Activated naive CD8-positive, alpha-beta T cell (primary cell): Measurements from ENCODE around the gene RGPD5.
"Not testable (repeated sequence)": the region's sequence is repeated elsewhere in the genome, so short reads cannot be mapped to it uniquely, and the experiment has no call there.

Experiments used
- H3K27ac Mint-ChIP-seq: one replicate; pipeline ENCODE4 v1.8.0; 2021; ENCODE audit warnings: mixed read lengths
- H3K27me3 Mint-ChIP-seq: one replicate; pipeline ENCODE4 v1.8.0; 2021; ENCODE audit warnings: mixed read lengths
- H3K36me3 Mint-ChIP-seq: one replicate; pipeline ENCODE4 v1.8.0; 2021; ENCODE audit warnings: mixed read lengths
- H3K4me1 Mint-ChIP-seq: one replicate; pipeline ENCODE4 v1.8.0; 2021; ENCODE audit warnings: low read depth, mixed read lengths
- H3K4me3 Mint-ChIP-seq: one replicate; pipeline ENCODE4 v1.8.0; 2021; ENCODE audit warnings: mild to moderate bottlenecking, mixed read lengths
- H3K9me3 Mint-ChIP-seq: one replicate; pipeline ENCODE4 v1.8.0; 2021; ENCODE audit warnings: low read depth, mixed read lengths

Gene RGPD5

DNA sequence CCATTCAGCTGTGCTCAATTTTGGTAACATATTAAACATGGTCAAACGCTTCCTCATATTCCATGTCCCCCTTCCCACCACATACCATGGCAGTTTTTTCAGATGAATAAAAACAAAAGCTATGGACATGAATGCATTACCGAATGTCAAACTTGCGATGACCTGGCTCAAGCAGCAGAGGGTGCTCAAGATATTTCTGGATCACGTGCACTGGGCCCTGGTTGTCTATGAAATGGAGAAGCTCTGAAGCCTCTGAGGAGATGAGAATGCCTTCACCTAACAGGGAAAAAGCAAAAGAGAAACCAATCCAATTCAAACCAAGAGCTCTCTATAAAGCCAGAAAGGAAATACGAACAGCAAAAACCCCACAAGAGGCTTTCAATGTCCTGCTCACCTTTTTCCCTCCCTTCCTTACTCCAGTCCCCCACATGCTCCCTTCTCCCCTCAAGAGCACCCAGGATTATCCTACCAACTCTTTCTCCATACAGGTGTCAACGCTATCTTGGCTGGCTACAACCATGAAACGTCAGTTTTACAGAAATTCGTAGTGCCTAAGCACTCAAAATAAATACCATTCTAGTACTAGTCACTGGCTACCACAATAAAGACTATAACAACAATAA, 77.1 kb downstream of the RGPD5 start:
- not testable (repeated sequence) for H3K36me3 Mint-ChIP-seq

DNA sequence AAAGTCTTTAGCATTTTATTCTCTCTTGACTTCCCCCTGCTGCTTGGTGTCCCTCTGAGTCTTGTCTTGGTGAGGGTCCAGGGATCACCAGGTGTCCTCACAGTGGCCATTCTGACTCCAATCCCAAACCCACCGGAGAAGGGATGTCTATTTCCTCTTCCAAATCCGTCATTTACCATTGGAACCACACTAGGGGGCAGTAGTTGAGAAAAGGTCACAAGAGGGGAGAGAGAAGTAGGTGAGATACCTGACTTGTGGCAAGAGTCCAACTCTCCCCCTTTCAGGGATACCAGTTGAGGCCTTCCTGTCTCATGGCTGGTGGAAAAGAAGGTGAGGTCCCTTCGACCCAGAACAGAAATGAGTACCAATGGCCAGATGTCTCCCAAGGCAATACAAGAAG, 82.5 kb downstream of the RGPD5 start:
- not testable (repeated sequence) for H3K27ac Mint-ChIP-seq, H3K36me3 Mint-ChIP-seq, H3K27me3 Mint-ChIP-seq, H3K9me3 Mint-ChIP-seq, H3K4me3 Mint-ChIP-seq, H3K4me1 Mint-ChIP-seq

More for the DNA sequence above, 77.1 kb downstream of the RGPD5 start:
- H3K4me3 Mint-ChIP-seq, H3K9me3 Mint-ChIP-seq, H3K4me1 Mint-ChIP-seq, H3K27me3 Mint-ChIP-seq, H3K27ac Mint-ChIP-seq: not testable (repeated sequence)

DNA sequence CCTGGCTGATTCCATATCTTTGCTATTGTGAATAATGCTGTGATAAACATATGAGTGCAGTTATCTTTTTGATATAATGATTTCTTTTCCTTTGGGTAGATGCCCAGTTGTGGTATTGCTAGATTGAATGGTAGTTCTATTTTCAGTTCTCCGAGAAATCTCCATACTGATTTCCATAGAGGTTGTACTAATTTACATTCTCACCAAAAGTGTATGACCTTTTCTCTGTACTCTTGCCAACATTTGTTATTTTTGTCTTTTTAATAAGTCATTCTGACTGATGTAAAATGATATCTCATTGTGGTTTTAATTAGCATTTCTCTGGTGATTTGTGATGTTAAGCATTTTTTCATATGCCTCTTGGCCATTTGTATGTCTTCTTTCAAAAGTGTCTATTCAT, 88.0 kb downstream of the RGPD5 start:
- H3K27ac Mint-ChIP-seq, H3K9me3 Mint-ChIP-seq, H3K27me3 Mint-ChIP-seq, H3K4me3 Mint-ChIP-seq, H3K36me3 Mint-ChIP-seq, H3K4me1 Mint-ChIP-seq: not testable (repeated sequence)

DNA sequence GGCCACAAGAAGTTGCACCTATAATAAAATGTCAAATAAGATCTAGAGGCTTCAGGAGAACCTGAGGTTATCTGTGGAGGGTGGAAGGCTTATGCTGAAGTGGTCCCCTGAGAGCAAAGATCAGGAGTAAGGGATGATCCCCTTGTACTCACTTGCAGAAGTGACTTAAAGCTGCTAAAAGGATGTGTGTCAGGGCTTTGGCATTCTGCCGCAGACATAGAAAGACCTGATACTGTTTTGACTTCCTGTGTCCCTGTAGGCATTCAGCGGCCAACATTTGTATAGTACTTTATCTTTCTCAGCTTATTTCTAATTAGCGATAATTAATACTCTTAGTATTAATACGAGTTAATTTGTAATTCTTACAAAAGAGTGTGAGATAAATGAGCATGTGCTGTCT, 94.3 kb downstream of the RGPD5 start:
- H3K36me3 Mint-ChIP-seq, H3K4me1 Mint-ChIP-seq, H3K9me3 Mint-ChIP-seq, H3K27ac Mint-ChIP-seq, H3K27me3 Mint-ChIP-seq, H3K4me3 Mint-ChIP-seq: not testable (repeated sequence)

DNA sequence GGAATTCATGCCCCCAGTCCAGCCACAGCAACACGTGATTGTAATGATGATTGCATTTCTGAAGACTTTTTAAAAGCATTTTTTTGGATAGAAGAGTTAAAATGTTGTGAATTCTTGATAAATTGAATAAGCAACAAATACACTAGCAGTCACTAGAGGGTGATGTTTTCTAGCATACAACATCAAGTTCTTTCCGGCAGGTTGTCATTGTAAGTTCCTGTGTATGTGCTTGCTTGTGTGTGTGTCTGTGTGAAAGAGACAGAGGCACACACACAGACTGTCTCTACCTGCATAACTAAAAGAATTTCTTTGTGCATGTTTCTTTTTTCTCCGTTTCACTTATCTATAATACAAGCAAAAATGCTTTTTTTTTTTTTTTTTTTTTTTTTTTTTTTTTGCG, 95.8 kb downstream of the RGPD5 start:
- H3K9me3 Mint-ChIP-seq, H3K27ac Mint-ChIP-seq, H3K4me1 Mint-ChIP-seq, H3K36me3 Mint-ChIP-seq, H3K4me3 Mint-ChIP-seq, H3K27me3 Mint-ChIP-seq: not testable (repeated sequence)

DNA sequence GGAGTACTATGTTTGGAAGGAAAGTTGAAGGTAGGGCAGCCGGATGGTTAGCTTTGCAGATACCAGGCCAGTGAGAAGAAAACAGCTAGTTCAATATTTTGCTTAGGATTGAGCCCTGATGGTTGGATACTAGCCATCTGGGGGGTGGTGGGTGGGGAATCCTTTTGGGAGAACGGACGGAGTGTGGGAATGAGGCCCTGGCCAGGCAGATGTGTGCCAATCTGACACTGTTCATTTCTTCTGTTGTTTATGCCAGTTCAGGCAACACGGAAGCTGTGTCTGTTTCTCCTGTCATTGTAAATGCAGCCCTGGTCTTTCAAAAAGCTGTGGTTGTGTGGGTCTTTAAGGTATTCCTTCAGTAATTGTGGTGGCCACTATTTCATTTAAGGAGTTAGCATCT, 96.9 kb downstream of the RGPD5 start:
- H3K4me3 Mint-ChIP-seq, H3K4me1 Mint-ChIP-seq, H3K27ac Mint-ChIP-seq, H3K27me3 Mint-ChIP-seq, H3K9me3 Mint-ChIP-seq, H3K36me3 Mint-ChIP-seq: not testable (repeated sequence)

DNA sequence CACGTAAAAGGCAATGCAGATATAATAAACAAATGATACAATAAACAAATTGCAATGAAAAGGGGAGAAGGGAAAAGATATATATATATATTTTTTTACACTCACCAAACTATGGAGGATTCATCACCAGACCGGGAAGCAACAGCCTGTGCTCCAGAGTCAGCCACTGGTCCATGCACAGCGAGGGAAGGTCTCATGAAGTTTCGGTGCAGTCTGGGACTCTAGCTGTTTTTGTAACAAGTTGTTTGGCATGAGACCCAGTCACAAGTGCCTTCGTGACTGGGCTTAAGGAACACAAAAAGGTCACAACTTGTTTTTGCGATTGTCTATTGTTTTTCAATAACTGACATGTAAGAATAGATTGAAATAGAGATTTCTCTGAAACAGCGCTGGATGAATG, 99.6 kb downstream of the RGPD5 start:
- not testable (repeated sequence) for H3K4me3 Mint-ChIP-seq, H3K27me3 Mint-ChIP-seq, H3K4me1 Mint-ChIP-seq, H3K36me3 Mint-ChIP-seq, H3K9me3 Mint-ChIP-seq, H3K27ac Mint-ChIP-seq

DNA sequence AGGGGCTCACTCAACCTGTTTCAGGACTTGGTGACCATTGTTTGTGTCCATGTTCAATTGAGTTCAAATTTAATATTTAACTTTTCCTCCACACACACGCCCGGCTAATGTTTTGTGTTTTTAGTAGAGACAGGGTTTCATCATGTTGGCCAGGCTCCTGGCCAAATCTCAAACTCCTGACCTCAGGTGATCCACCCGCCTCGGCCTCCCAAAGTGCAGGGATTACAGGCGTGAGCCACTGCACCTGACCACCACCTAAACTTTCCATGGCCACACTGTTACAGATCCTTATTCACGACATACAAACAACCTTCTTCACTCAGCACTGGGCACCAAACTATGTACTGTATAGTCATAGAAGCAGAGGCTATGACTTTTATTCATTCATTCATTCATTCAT, 100.0 kb downstream of the RGPD5 start:
- H3K4me1 Mint-ChIP-seq, H3K4me3 Mint-ChIP-seq, H3K27me3 Mint-ChIP-seq, H3K27ac Mint-ChIP-seq, H3K36me3 Mint-ChIP-seq, H3K9me3 Mint-ChIP-seq: not testable (repeated sequence)

DNA sequence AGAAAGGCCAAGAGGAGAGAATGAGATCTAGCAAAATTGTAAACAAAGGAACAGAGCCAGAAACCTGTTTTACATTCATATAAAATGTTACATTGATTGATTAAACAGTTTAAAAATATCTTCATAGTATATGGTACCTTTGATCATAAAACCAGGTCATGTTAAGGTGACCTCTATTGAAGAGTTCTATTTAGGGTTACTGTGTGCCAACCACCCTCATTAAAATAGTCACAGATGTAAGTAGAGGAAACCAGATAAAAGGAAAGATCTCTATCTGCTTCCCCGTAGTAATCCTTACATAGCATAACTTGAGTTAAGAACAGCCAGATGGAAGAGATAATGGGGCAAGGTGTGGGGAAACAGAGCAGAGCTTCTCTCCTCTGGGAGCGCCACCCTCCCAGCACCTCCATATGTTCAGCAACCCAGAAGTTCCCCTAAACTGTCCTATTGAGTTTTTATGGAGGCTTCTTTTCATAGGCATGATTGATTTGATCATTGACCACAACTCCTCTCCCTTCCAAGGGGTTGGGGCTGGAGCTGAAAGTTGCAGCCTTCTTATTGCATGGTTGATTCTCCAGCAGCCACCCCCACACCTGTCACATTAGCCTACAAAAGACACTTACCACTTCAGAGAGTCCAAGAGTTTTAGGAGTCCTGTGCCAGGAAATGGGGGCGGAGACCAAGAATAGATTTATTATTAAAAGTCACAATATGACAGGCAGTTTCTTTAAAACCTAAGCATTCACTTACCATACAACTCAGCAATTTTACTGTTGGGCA, 101.2 kb downstream of the RGPD5 start:
- not testable (repeated sequence) for H3K36me3 Mint-ChIP-seq, H3K9me3 Mint-ChIP-seq, H3K4me3 Mint-ChIP-seq, H3K27ac Mint-ChIP-seq, H3K27me3 Mint-ChIP-seq, H3K4me1 Mint-ChIP-seq

DNA sequence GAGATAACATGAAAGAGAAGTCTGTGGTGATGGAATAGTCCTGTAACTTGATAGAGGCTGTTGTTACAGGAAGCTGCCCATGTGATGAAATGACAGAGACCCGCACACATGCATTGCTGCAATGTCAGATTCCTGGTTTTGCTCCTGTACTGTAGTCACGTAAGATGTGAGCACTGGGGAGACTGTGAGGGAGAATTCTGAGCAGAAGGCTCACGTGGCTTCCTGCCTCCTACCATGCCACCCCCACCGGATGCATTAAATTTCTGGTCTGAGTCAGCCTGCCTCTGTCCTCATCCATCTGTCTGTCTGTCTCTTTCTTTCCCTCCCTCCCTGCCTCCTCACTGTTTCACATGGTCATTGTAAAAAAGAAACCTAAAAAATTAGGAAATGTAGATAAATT, 102.1 kb downstream of the RGPD5 start:
- H3K27me3 Mint-ChIP-seq, H3K4me3 Mint-ChIP-seq, H3K9me3 Mint-ChIP-seq, H3K27ac Mint-ChIP-seq, H3K4me1 Mint-ChIP-seq, H3K36me3 Mint-ChIP-seq: not testable (repeated sequence)

DNA sequence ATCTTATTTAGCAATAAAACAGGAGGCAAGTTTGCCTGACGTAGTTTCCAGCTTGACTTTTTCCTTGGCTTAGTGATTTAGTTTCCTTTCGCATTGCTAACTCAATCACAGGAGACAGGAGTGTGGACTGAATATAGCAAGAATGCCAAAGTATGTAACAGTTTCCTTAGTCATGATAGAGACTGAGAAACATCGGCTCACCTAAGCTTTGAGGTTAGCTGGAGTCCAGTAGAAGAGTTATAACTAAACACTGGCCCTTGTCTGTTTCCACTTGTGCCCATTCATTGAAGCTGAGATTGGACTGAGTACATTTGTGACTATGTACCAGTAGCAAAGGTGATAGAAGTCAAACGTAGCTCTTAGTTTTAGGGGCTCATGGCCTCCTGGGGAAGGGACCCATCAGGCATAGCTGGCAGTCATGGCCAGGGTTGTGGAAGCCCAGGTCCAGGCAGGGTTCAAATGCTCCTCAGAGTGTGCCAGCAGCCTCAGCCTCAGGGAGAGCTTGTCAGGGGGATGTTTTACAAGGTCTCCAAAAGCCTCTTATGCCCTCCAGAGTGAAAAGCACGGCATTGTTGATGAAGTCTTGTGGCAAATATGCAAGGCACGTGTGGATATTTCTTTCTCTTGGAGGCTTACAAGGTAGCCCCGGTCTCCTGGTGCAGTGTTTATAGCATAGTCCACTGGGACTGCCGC, 103.8 kb downstream of the RGPD5 start:
- H3K36me3 Mint-ChIP-seq, H3K27ac Mint-ChIP-seq, H3K4me3 Mint-ChIP-seq, H3K27me3 Mint-ChIP-seq, H3K4me1 Mint-ChIP-seq, H3K9me3 Mint-ChIP-seq: not testable (repeated sequence)

DNA sequence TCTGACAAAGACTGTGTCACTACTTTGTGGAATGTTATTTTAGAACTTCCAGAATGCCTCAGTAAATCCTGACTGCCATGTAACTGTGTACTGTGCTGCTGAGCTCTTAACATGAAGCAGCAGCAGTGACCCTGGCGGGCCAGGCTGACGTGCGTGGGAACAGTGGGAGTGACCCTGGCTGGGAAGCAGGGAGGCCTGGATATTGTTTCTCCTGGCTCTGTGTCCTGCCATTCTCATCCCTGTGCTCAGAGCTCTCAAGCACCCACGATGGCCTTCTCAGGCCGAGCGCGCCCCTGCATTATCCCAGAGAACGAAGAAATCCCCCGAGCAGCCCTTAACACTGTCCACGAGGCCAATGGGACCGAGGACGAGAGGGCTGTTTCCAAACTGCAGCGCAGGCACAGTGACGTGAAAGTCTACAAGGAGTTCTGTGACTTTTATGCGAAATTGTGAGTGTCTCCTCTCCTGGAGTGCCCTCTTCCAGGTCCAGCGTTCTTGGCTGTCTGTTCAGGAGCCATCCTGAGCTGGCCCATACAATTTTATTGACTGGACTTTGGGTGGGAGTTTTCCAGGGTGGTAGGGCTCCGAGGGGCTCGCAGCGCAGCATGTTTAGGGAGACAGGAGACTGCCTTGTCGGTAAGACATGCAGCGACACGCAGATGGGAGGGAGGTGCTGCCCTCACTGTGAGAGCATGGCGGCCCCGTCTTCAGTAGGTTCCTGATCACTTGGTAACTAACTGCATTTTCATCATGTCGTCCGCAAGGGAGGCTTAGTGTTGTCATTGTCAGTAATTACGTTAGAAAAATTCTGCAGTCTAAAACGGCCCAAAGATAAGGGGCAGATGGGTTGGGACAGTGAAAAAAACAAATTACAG, 104.6 kb downstream of the RGPD5 start, which contains the start of gene LIMS3:
Gene LIMS3, plus strand, starts transcription at position 227 of the 875 bp plus-strand sequence. Its CDS starts 41 bp downstream, at position 268.
- not testable (repeated sequence) for H3K27ac Mint-ChIP-seq, H3K9me3 Mint-ChIP-seq, H3K27me3 Mint-ChIP-seq, H3K4me1 Mint-ChIP-seq, H3K4me3 Mint-ChIP-seq, H3K36me3 Mint-ChIP-seq

DNA sequence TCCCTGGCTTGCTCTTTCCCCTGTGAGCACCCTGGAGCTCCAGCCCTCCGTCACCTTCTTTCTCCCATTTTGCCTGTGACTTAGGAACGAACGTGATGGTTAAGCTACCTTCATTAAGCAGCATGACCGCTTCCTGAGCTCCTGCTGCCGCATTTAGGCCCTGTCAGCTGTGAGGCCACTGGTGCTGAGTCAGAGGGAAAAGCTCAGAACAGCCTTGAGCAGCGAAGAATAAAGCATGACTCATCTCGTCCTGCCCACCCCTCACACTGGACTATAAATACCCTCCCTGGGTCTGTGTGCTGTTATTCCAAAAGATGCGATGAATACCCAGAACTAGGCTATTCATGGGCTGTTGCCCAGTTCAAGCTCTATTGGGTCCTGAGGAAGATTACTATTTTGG, 111.7 kb downstream of the RGPD5 start:
- H3K9me3 Mint-ChIP-seq, H3K4me3 Mint-ChIP-seq, H3K36me3 Mint-ChIP-seq, H3K4me1 Mint-ChIP-seq, H3K27ac Mint-ChIP-seq, H3K27me3 Mint-ChIP-seq: not testable (repeated sequence)
